Loucy (cell line): ENCODE results near the gene SEPTIN2.

Experiments used
- CTCF ChIP-seq: fragments of 200-600 bp; sonication (generic); conservative IDR thresholded peaks from 2 replicates; pipeline ENCODE4 v1.5.1; 2014; ENCODE audit warnings: mild to moderate bottlenecking, antibody characterized with exemption, low read length
- EZH2phosphoT487 ChIP-seq: fragments of 200-600 bp; IDR thresholded peaks from 2 replicates; pipeline ENCODE4 v1.6.1; 2018; ENCODE audit warnings: antibody characterized with exemption, mild to moderate bottlenecking, moderate library complexity, borderline replicate concordance

GRCh38 chr2:241273210-241274020 lies 42.3 kb upstream of the SEPTIN2 start:
- peak; percentile 35 for TF ChIP-seq CTCF
- no peak for TF ChIP-seq EZH2phosphoT487
